GM23338 (cell line): Measurements from ENCODE around the gene FAM168B. TPM values are rescaled to one million over a fixed set of nuclear protein-coding genes. Genes with fewer than 3 reads are reported as not detected.

Experiments used
- ATAC-seq: fragments of 200-7000 bp; cut with Tn5 transposase; 3 replicates; pipeline ENCODE4 v1.9.1; 2020
- DNase-seq: peaks from one replicate; pipeline ENCODE4 v3.0.0-alpha.2; 2015; ENCODE audit warnings: low spot score
- H2AFZ ChIP-seq: fragments of 200-600 bp; sonication (generic); 2 replicates; pipeline ENCODE4 v1.8.0; 2016; ENCODE audit warnings: antibody characterized with exemption, mild to moderate bottlenecking, moderate library complexity
- H3F3A ChIP-seq: fragments of 200-600 bp; sonication (generic); replicated peaks from 2 replicates; pipeline ENCODE4 v1.8.0; 2017; ENCODE audit warnings: antibody characterized with exemption, mixed run types, low read depth
- H3K27ac ChIP-seq: fragments of 200-600 bp; sonication (generic); 2 replicates; pipeline ENCODE4 v1.6.1; 2016; ENCODE audit warnings: low read depth
- H3K27me3 ChIP-seq: fragments of 200-600 bp; sonication (generic); 2 replicates; pipeline ENCODE4 v1.8.0; 2016; ENCODE audit warnings: mild to moderate bottlenecking, mixed run types, moderate library complexity; ENCODE audit not compliant: insufficient read depth
- H3K36me3 ChIP-seq: fragments of 200-600 bp; sonication (generic); 2 replicates; pipeline ENCODE4 v1.8.0; 2016; ENCODE audit warnings: mild to moderate bottlenecking; ENCODE audit not compliant: insufficient read depth
- H3K4me1 ChIP-seq: fragments of 200-600 bp; sonication (generic); 2 replicates; pipeline ENCODE4 v1.8.0; 2016; ENCODE audit warnings: mild to moderate bottlenecking, moderate library complexity; ENCODE audit not compliant: insufficient read depth
- H3K4me2 ChIP-seq: fragments of 200-600 bp; sonication (generic); 2 replicates; pipeline ENCODE4 v1.7.1; 2017; ENCODE audit warnings: mixed run types
- H3K4me3 ChIP-seq: fragments of 200-600 bp; sonication (generic); 2 replicates; pipeline ENCODE4 v1.6.1; 2016; ENCODE audit warnings: mixed run types
- H3K79me2 ChIP-seq: fragments of 200-600 bp; sonication (generic); replicated peaks from 2 replicates; pipeline ENCODE4 v1.8.0; 2017; ENCODE audit warnings: mild to moderate bottlenecking; ENCODE audit not compliant: insufficient read depth
- H3K9me2 ChIP-seq: fragments of 200-600 bp; sonication (generic); 2 replicates; pipeline ENCODE4 v1.8.0; 2017; ENCODE audit not compliant: insufficient read depth
- H4K20me1 ChIP-seq: fragments of 200-600 bp; sonication (generic); replicated peaks from 2 replicates; pipeline ENCODE4 v1.8.0; 2017; ENCODE audit warnings: mild to moderate bottlenecking; ENCODE audit not compliant: insufficient read depth
- H3K27ac Mint-ChIP-seq: 2 replicates; pipeline ENCODE4 v1.8.0; 2020; ENCODE audit warnings: inconsistent platforms, mild to moderate bottlenecking, moderate library complexity, mixed read lengths
- H3K27me3 Mint-ChIP-seq: 3 replicates; pipeline ENCODE4 v1.8.0; 2022; ENCODE audit warnings: low read depth, mild to moderate bottlenecking, moderate library complexity, mixed read lengths, inconsistent platforms; ENCODE audit not compliant: insufficient read depth, poor library complexity
- H3K36me3 Mint-ChIP-seq: 3 replicates; pipeline ENCODE4 v1.8.0; 2021; ENCODE audit warnings: low read depth, mild to moderate bottlenecking, inconsistent platforms, moderate library complexity, mixed read lengths
- H3K4me1 Mint-ChIP-seq: 3 replicates; pipeline ENCODE4 v1.8.0; 2020; ENCODE audit warnings: mild to moderate bottlenecking, inconsistent platforms, mixed read lengths
- H3K4me3 Mint-ChIP-seq: 3 replicates; pipeline ENCODE4 v1.8.0; 2021; ENCODE audit warnings: moderate library complexity, mild to moderate bottlenecking, inconsistent platforms, mixed read lengths
- H3K9me3 Mint-ChIP-seq: 3 replicates; pipeline ENCODE4 v1.8.0; 2020; ENCODE audit warnings: moderate library complexity, mild to moderate bottlenecking, inconsistent platforms, mixed read lengths
- CREB1 ChIP-seq: fragments of 250-450 bp; sonication (Bioruptor Pico); IDR thresholded peaks from 2 replicates; pipeline ENCODE4 v1.5.0; 2020; ENCODE audit warnings: low read depth, mild to moderate bottlenecking, moderate library complexity
- CTCF ChIP-seq, 2 experiments: fragments of 200-600 bp in 1 of 2; sonication (generic) in 1 of 2; conservative IDR thresholded peaks; 2 replicates each; pipeline versions ENCODE4 v1.5.1 to v1.6.1; 2016 to 2017; ENCODE audit warnings: antibody characterized with exemption in 2 of 2, low read depth in 2 of 2, mild to moderate bottlenecking in 2 of 2, moderate library complexity in 1 of 2
- ETS1 ChIP-seq: IDR thresholded peaks from 2 replicates; pipeline ENCODE4 v1.6.1; 2016; ENCODE audit warnings: antibody characterized with exemption
- EZH2 ChIP-seq: fragments of 200-600 bp; sonication (generic); IDR thresholded peaks from one replicate; pipeline ENCODE4 v1.8.0; 2017; ENCODE audit warnings: antibody characterized with exemption, mild to moderate bottlenecking, low read depth; ENCODE audit not compliant: unreplicated experiment
- EZH2phosphoT487 ChIP-seq: fragments of 200-600 bp; sonication (generic); IDR thresholded peaks from one replicate; pipeline ENCODE4 v1.8.1; 2018; ENCODE audit warnings: antibody characterized with exemption; ENCODE audit not compliant: unreplicated experiment
- JUNB ChIP-seq: IDR thresholded peaks from one replicate; pipeline ENCODE4 v1.6.1; 2016; ENCODE audit warnings: antibody characterized with exemption; ENCODE audit not compliant: unreplicated experiment
- NANOG ChIP-seq: IDR thresholded peaks from 2 replicates; pipeline ENCODE4 v1.6.1; 2016; ENCODE audit warnings: antibody characterized with exemption, borderline replicate concordance
- POLR2AphosphoS5 ChIP-seq: IDR thresholded peaks from 2 replicates; pipeline ENCODE4 v1.6.1; 2016; ENCODE audit warnings: antibody characterized with exemption, low read depth
- REST ChIP-seq: IDR thresholded peaks from one replicate; pipeline ENCODE4 v1.6.1; 2018; ENCODE audit warnings: antibody characterized with exemption; ENCODE audit not compliant: unreplicated experiment
- STAT1 ChIP-seq: IDR thresholded peaks from one replicate; pipeline ENCODE4 v1.6.1; 2016; ENCODE audit warnings: antibody characterized with exemption; ENCODE audit not compliant: unreplicated experiment
- ZNF114 ChIP-seq: fragments of 250-450 bp; sonication (Bioruptor Pico); IDR thresholded peaks from 2 replicates; pipeline ENCODE4 v1.5.0; 2020; ENCODE audit warnings: mild to moderate bottlenecking, moderate library complexity
- ZNF331 ChIP-seq: fragments of 250-450 bp; sonication (Bioruptor Pico); IDR thresholded peaks from 2 replicates; pipeline ENCODE4 v1.5.0; 2020; ENCODE audit warnings: low read depth, mild to moderate bottlenecking, moderate library complexity
- ZNF462 ChIP-seq: fragments of 250-450 bp; sonication (Bioruptor Pico); IDR thresholded peaks from 2 replicates; pipeline ENCODE4 v1.5.0; 2020; ENCODE audit warnings: mild to moderate bottlenecking, moderate library complexity
- polyA plus RNA-seq: library from polyadenylated mRNA; unstranded; fragments of >200 nt; fragmentation: Nextera tagmentation; extraction: Ambion mirVana; gene quantifications from 2 replicates; pipeline ENCODE4 v1.2.1, GENCODE V29; 2016
- total RNA-seq: library from RNA; depleted of rRNA; stranded (reverse); fragments of >200 nt; shearing (Covaris generic); gene quantifications from 2 replicates; pipeline ENCODE4 v1.2.3, GENCODE V29; 2014

The FAM168B gene
- total and polyA plus RNA-seq, 2 experiments from 2014 or later: 18.8 to 76.8 TPM

GRCh38 chr2:131043199-131044074 is 49.8 kb downstream of the FAM168B start:
- no peak overlapping the region for H3K4me3 ChIP-seq
- Mint-ChIP-seq H3K36me3 (peaks cover 11% of the 10 kb centered on the region), H3K4me1 (peaks cover 9% of the 10 kb centered on the region; the same call in 2 of the 3 replicates), H3K27ac (no peak overlapping the region; the same call in 1 of the 2 replicates), H3K9me3 (no peaks in the 10 kb centered on the region; the same call in 2 of the 3 replicates), H3K27me3 (peaks cover 14% of the 10 kb centered on the region), H3K4me3 (no peak overlapping the region)
- H3K4me1 ChIP-seq: no peaks in the 10 kb centered on the region
- H2AFZ ChIP-seq: no peak overlapping the region
- H3K36me3 ChIP-seq: no peaks in the 10 kb centered on the region; the same call in 1 of the 2 replicates
- DNase-seq (no peak), ATAC-seq (no peak)
- H3K4me2 ChIP-seq: no peak overlapping the region
- H3K27ac ChIP-seq: no peak overlapping the region
- peaks cover 8% of the 10 kb centered on the region for H4K20me1 ChIP-seq
- no peaks in the 10 kb centered on the region for H3F3A ChIP-seq
- H3K9me2 ChIP-seq: no peaks in the 10 kb centered on the region
- H3K79me2 ChIP-seq: no peaks in the 10 kb centered on the region
- H3K27me3 ChIP-seq: no peaks in the 10 kb centered on the region
- no peak for TF ChIP-seq ZNF114 (CRISPR knock-in tag)
- no peak for TF ChIP-seq CTCF (conservative IDR thresholded peaks at IDR 0.05; ENCODE audit: low read depth in 2 of 2)
- no peak for TF ChIP-seq CREB1 (CRISPR knock-in tag)
- no peak for TF ChIP-seq JUNB
- no peak for TF ChIP-seq STAT1
- TF ChIP-seq ZNF462 (CRISPR knock-in tag): no peak
- TF ChIP-seq ZNF331 (CRISPR knock-in tag): no peak
- no peak for TF ChIP-seq POLR2AphosphoS5
- no peak for TF ChIP-seq NANOG
- no peak for TF ChIP-seq EZH2
- TF ChIP-seq REST: no peak
- TF ChIP-seq ETS1: no peak
- no peak for TF ChIP-seq EZH2phosphoT487
